ENCODE results near the gene SYS1.

DNA sequence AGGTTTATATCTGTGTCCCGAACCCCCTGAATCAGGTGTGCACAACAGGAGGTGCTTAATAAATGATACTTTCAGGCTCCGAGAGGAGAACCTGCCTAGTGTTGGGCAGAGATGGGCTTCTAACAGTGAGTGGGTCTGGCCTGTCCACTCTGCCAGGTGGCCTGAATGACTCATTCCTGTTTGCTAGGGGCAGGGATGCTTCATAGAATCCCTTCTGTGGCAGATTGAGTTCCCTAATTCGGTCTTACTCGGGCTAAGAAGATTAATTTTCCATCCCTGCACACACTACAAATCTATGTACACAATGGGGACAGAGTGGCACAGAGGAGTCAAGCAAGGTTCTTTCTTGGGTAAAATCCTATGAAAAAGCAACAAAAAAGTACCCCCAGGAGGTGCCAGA is 34.5 kb upstream of the SYS1 start:
- TF ChIP-seq CTCF (IDR thresholded peaks at IDR 0.05; ENCODE audit: low read depth, low read length, poor library complexity, severe bottlenecking) (no peak), EZH2phosphoT487 (IDR thresholded peaks at IDR 0.05; ENCODE audit: borderline replicate concordance, low read length) (no peak)
